GM12878 (cell line): ENCODE measurements around the gene ZNF304. TPM values are rescaled to one million over a fixed set of nuclear protein-coding genes. Genes with fewer than 3 reads are reported as not detected.

Source experiments
- EED ChIP-seq: sonication (generic); IDR thresholded peaks from 2 replicates; pipeline ENCODE4 v1.6.1; 2016; ENCODE audit warnings: antibody characterized with exemption, low read depth
- FOXK2 ChIP-seq: fragments of 450-650 bp; IDR thresholded peaks from 2 replicates; pipeline ENCODE4 v1.6.1; 2017; ENCODE audit warnings: mild to moderate bottlenecking, moderate library complexity
- RAD51 ChIP-seq: fragments of 450-650 bp; IDR thresholded peaks from 2 replicates; pipeline ENCODE4 v1.6.1; 2016; ENCODE audit warnings: moderate library complexity, mild to moderate bottlenecking, inconsistent platforms
- YBX1 ChIP-seq: fragments of 450-650 bp; IDR thresholded peaks from 2 replicates; pipeline ENCODE4 v1.6.1; 2016; ENCODE audit warnings: antibody characterized with exemption
- ZBED1 ChIP-seq: IDR thresholded peaks from 2 replicates; pipeline ENCODE4 v1.6.1; 2016; ENCODE audit warnings: borderline replicate concordance
- ZNF24 ChIP-seq: fragments of 450-650 bp; IDR thresholded peaks from 2 replicates; pipeline ENCODE4 v1.6.1; 2017; ENCODE audit warnings: antibody characterized with exemption, mild to moderate bottlenecking
- ZNF274 ChIP-seq: IDR thresholded peaks from one replicate; pipeline ENCODE4 v1.8.0; 2011; ENCODE audit not compliant: insufficient read length, insufficient read depth
- polyA plus RNA-seq, 11 experiments: library from polyadenylated mRNA; depleted of rRNA in 4 of 11; unstranded in 6 of 11; stranded (reverse) in 5 of 11; fragments of >200 nt; fragmentation: Nextera tagmentation in 4 of 11; fragmentation: Illumina TruSeq in 1 of 11; extraction: Ambion mirVana in 4 of 11; extraction: Trizol in 1 of 11; gene quantifications; 1 replicate in 1 of 11; 2 replicates in 10 of 11; pipeline versions ENCODE4 v1.2.1 to v1.2.3, GENCODE V29; 2011 to 2016; ENCODE audit warnings: inconsistent platforms in 2 of 11, missing spikeins in 2 of 11, low read depth in 1 of 11
- total RNA-seq, 4 experiments: library from RNA; depleted of rRNA in 3 of 4; stranded (reverse); fragments of >200 nt in 3 of 4; fragmentation: Illumina TruSeq in 1 of 4; extraction: Trizol in 1 of 4; gene quantifications; 2 replicates each; pipeline versions ENCODE4 v1.2.1 to v1.2.3, GENCODE V29; 2013 to 2021
- TF ChIP-seq, protein P1 (sequence below): IDR thresholded peaks from 2 replicates; pipeline ENCODE4 v1.6.1; 2012; ENCODE audit warnings: improper control_type of control experiment, low read depth, low read length; ENCODE audit not compliant: insufficient replicate concordance
- TF ChIP-seq, protein P2 (sequence below): fragments of 450-650 bp; formaldehyde crosslinking; IDR thresholded peaks from 2 replicates; pipeline ENCODE4 v1.5.0; 2022; ENCODE audit warnings: mild to moderate bottlenecking, missing genetic modification characterization
- TF ChIP-seq, protein P3 (sequence below): fragments of 450-650 bp; IDR thresholded peaks from 2 replicates; pipeline ENCODE4 v1.6.1; 2016; ENCODE audit warnings: mild to moderate bottlenecking, moderate library complexity, borderline replicate concordance
- TF ChIP-seq, protein P4 (sequence below): fragments of 450-650 bp; IDR thresholded peaks from 2 replicates; pipeline ENCODE4 v1.6.1; 2017; ENCODE audit warnings: mild to moderate bottlenecking, moderate library complexity

The ZNF304 gene
- total and polyA plus RNA-seq, 10 of the 15 experiments (the other 5 are each of a cell fraction or from before 2014, with no cell fraction given), result 1.1 to 11.6 (median 6.9) TPM

DNA sequence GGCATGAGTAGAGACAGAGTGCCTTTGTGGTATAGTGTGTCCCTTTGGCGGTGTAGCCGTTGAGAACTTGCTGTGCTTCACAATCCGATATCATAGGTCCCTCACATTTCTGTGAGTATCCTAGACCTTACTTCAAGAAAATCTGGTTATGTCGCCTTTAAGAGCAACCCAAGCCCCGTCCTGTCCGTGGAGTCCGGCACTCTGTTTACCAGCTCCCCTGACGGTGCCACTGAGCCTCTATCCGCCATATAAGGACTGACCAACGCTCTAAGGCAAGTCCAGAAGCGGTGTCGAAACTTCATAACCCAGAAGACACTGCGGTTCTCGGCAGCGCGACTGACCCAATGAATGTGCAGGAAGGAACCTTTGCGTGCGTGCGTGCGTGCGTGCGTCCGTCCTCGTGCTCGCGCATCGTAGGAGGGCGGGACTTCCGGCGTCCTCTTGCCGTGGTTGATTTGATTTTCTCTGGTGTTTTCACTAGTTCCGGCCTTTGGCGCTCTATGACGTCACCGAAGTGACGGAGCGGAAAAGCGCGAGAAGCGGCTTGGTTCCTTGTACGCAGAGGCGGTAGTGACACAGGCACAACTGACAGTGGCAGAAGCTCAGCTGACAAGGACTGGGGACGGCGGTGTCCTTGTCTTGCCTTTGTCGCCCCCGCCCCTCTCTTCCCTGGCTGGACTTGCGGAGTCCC lies 12.1 kb downstream of the ZNF304 start, which contains the start of the genes TRAPPC2B and ZNF547 (continued):
- TF ChIP-seq, protein P1, sequence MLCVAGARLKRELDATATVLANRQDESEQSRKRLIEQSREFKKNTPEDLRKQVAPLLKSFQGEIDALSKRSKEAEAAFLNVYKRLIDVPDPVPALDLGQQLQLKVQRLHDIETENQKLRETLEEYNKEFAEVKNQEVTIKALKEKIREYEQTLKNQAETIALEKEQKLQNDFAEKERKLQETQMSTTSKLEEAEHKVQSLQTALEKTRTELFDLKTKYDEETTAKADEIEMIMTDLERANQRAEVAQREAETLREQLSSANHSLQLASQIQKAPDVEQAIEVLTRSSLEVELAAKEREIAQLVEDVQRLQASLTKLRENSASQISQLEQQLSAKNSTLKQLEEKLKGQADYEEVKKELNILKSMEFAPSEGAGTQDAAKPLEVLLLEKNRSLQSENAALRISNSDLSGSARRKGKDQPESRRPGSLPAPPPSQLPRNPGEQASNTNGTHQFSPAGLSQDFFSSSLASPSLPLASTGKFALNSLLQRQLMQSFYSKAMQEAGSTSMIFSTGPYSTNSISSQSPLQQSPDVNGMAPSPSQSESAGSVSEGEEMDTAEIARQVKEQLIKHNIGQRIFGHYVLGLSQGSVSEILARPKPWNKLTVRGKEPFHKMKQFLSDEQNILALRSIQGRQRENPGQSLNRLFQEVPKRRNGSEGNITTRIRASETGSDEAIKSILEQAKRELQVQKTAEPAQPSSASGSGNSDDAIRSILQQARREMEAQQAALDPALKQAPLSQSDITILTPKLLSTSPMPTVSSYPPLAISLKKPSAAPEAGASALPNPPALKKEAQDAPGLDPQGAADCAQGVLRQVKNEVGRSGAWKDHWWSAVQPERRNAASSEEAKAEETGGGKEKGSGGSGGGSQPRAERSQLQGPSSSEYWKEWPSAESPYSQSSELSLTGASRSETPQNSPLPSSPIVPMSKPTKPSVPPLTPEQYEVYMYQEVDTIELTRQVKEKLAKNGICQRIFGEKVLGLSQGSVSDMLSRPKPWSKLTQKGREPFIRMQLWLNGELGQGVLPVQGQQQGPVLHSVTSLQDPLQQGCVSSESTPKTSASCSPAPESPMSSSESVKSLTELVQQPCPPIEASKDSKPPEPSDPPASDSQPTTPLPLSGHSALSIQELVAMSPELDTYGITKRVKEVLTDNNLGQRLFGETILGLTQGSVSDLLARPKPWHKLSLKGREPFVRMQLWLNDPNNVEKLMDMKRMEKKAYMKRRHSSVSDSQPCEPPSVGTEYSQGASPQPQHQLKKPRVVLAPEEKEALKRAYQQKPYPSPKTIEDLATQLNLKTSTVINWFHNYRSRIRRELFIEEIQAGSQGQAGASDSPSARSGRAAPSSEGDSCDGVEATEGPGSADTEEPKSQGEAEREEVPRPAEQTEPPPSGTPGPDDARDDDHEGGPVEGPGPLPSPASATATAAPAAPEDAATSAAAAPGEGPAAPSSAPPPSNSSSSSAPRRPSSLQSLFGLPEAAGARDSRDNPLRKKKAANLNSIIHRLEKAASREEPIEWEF, result no peak
- TF ChIP-seq ZNF274, result no peak
- peak; percentile 77; the same call in 1 of the 2 replicates for TF ChIP-seq ZBED1
- TF ChIP-seq, protein P2, sequence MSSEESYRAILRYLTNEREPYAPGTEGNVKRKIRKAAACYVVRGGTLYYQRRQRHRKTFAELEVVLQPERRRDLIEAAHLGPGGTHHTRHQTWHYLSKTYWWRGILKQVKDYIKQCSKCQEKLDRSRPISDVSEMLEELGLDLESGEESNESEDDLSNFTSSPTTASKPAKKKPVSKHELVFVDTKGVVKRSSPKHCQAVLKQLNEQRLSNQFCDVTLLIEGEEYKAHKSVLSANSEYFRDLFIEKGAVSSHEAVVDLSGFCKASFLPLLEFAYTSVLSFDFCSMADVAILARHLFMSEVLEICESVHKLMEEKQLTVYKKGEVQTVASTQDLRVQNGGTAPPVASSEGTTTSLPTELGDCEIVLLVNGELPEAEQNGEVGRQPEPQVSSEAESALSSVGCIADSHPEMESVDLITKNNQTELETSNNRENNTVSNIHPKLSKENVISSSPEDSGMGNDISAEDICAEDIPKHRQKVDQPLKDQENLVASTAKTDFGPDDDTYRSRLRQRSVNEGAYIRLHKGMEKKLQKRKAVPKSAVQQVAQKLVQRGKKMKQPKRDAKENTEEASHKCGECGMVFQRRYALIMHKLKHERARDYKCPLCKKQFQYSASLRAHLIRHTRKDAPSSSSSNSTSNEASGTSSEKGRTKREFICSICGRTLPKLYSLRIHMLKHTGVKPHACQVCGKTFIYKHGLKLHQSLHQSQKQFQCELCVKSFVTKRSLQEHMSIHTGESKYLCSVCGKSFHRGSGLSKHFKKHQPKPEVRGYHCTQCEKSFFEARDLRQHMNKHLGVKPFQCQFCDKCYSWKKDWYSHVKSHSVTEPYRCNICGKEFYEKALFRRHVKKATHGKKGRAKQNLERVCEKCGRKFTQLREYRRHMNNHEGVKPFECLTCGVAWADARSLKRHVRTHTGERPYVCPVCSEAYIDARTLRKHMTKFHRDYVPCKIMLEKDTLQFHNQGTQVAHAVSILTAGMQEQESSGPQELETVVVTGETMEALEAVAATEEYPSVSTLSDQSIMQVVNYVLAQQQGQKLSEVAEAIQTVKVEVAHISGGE (CRISPR knock-in tag), result peak; percentile 9; the same call in 1 of the 2 replicates
- TF ChIP-seq FOXK2, result peak; percentile 62
- no peak for TF ChIP-seq YBX1
- peak; percentile 54 for TF ChIP-seq RAD51
- TF ChIP-seq ZNF24, result no peak
- TF ChIP-seq, protein P3, sequence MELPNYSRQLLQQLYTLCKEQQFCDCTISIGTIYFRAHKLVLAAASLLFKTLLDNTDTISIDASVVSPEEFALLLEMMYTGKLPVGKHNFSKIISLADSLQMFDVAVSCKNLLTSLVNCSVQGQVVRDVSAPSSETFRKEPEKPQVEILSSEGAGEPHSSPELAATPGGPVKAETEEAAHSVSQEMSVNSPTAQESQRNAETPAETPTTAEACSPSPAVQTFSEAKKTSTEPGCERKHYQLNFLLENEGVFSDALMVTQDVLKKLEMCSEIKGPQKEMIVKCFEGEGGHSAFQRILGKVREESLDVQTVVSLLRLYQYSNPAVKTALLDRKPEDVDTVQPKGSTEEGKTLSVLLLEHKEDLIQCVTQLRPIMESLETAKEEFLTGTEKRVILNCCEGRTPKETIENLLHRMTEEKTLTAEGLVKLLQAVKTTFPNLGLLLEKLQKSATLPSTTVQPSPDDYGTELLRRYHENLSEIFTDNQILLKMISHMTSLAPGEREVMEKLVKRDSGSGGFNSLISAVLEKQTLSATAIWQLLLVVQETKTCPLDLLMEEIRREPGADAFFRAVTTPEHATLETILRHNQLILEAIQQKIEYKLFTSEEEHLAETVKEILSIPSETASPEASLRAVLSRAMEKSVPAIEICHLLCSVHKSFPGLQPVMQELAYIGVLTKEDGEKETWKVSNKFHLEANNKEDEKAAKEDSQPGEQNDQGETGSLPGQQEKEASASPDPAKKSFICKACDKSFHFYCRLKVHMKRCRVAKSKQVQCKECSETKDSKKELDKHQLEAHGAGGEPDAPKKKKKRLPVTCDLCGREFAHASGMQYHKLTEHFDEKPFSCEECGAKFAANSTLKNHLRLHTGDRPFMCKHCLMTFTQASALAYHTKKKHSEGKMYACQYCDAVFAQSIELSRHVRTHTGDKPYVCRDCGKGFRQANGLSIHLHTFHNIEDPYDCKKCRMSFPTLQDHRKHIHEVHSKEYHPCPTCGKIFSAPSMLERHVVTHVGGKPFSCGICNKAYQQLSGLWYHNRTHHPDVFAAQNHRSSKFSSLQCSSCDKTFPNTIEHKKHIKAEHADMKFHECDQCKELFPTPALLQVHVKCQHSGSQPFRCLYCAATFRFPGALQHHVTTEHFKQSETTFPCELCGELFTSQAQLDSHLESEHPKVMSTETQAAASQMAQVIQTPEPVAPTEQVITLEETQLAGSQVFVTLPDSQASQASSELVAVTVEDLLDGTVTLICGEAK, result peak; percentile 96
- TF ChIP-seq EED, result no peak
- TF ChIP-seq, protein P4, sequence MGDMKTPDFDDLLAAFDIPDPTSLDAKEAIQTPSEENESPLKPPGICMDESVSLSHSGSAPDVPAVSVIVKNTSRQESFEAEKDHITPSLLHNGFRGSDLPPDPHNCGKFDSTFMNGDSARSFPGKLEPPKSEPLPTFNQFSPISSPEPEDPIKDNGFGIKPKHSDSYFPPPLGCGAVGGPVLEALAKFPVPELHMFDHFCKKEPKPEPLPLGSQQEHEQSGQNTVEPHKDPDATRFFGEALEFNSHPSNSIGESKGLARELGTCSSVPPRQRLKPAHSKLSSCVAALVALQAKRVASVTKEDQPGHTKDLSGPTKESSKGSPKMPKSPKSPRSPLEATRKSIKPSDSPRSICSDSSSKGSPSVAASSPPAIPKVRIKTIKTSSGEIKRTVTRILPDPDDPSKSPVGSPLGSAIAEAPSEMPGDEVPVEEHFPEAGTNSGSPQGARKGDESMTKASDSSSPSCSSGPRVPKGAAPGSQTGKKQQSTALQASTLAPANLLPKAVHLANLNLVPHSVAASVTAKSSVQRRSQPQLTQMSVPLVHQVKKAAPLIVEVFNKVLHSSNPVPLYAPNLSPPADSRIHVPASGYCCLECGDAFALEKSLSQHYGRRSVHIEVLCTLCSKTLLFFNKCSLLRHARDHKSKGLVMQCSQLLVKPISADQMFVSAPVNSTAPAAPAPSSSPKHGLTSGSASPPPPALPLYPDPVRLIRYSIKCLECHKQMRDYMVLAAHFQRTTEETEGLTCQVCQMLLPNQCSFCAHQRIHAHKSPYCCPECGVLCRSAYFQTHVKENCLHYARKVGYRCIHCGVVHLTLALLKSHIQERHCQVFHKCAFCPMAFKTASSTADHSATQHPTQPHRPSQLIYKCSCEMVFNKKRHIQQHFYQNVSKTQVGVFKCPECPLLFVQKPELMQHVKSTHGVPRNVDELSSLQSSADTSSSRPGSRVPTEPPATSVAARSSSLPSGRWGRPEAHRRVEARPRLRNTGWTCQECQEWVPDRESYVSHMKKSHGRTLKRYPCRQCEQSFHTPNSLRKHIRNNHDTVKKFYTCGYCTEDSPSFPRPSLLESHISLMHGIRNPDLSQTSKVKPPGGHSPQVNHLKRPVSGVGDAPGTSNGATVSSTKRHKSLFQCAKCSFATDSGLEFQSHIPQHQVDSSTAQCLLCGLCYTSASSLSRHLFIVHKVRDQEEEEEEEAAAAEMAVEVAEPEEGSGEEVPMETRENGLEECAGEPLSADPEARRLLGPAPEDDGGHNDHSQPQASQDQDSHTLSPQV, result peak; percentile 66; the same call in 1 of the 2 replicates
